HTR-8/SVneo (cell line): Measurements from ENCODE around the gene TMX2.

Source experiments
- DNase-seq: peaks from one replicate; pipeline ENCODE4 v3.0.0; 2011; ENCODE audit warnings: low spot score, mixed read lengths; ENCODE audit not compliant: insufficient read length
- FAIRE-seq: peaks from 2 replicates; lab custom pipeline; 2011; peaks lifted over from hg19 to GRCh38; lab: Jason Lieb, UNC

The TMX2 gene

DNA sequence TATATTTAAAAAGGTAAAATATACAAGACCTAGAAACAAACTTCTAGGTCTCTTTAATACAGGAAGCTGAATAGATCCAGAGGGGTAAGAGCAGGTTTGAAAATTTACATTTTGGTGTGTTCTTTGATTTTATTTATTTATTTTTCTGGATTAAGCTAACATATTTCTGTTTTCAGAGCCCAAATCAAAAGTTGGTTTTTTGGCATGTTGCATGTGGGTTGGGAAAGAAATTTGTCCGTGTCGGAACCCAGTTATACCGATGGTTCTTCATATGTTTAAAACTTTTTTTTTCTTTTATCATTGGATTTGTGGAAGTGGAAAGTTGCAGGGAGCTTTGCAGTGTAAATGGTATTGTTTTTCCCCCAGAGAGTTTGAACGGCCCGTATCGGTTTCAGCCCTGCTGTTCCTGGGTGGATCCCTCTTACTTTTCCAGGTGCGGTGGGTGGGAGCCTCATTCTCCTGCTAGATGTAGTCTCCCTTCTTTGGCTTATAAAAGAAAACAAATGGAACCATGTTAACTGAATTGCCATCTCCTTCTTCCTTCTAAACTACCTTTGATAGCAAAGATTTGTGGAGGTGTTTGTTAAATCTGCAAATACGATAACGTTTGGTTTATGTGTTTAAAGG, 50.0 kb downstream of the TMX2 start:
- FAIRE-seq (no peak), DNase-seq (no peak)

DNA sequence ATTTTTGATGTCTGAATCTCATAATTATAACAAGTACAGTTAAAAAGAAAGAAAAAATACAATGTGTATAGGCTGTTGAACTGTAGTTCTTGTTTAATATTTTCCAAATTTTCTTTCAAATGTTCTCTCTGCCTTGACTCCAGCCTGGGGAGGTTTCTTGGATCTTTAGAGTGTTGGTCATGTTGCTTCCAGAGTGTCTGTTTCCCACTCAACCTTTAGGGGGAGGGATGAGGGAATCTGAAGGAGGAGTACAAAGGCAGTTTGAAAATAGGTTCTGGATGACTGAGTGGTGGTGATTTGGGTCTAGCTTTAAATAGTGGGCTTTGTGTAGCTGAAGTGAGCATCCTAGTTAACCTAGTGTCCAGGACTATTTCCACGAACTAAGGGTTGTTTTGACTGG, 51.2 kb downstream of the TMX2 start:
- DNase-seq = no peak
- FAIRE-seq = no peak

DNA sequence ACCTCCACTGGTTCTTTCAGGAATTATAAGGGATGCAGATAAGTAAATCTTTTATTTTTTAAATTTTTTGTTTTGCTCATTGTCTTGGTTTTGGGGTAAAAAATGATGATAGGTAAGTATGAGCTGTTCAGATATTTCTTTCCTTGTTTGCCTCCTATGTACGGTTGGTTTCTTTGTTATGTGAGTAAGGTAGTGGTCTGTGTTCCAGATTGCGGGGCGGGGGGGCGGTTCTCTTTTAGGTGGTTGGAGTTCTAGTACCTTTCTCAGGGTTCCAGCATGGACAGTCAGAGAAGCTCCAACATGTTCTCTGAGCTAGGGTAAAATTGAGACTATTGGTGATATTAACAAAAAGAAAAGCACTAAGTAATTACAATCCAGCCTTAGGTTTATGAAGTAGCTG, 51.6 kb downstream of the TMX2 start:
- DNase-seq (no peak), FAIRE-seq (no peak)

DNA sequence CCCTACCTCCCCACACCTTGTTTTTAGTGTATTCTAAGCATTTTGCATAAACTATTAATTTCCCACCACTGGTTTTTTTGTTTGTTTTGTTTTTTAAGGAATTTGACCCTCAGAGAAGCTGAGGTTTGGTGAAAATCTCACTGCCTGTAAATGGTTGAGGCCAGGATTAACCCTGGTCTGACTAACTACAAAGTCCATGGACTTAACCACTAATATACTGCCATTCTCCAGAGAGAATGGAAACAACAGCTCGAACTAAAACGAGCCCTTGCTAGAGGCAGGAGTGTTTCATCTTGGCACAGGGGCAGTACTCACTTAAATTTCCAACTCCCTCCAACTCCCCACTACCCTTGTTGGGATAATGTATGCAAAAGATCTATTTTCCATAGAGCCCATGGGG, 52.2 kb downstream of the TMX2 start:
- FAIRE-seq (no peak), DNase-seq (no peak)

DNA sequence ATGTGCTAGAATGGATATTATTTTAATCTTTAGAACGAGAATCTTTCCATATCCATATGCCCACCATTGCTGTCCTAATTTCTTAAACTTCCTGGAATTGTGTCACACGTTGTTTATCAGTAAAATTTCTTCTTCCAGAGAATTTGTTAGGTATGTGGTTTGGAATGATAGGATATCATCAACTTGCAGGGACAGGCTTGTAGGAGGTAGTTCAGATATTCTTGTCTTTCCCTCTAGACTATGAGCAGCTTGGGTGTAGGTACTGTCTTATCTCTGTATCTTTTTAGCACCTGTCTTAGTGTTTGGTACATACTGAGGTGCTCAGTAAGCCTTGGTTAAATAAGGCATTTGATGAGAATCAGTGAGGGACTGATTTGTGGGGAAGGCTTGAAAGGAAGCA, 52.6 kb downstream of the TMX2 start:
- no peak for FAIRE-seq
- no peak for DNase-seq

DNA sequence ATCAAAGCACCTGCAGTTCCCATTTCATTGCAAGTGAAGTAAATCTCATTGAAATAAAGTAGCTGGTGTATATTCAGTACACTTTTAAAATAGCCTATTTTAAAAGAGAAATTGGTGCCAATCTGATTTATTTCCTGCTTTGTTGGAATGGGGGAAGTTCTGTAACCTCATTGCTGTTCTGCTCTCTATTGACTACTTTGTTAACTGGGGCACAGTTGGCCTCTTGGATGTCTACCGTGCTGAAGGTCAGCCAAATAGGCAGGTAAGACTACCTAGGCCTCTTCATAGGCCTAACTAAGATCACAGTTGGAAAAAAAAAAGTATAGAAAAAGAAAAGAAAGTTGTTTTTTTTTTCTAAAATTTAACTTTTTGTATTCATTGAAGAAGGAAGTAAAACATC, 58.4 kb downstream of the TMX2 start:
- no peak for DNase-seq
- no peak for FAIRE-seq

DNA sequence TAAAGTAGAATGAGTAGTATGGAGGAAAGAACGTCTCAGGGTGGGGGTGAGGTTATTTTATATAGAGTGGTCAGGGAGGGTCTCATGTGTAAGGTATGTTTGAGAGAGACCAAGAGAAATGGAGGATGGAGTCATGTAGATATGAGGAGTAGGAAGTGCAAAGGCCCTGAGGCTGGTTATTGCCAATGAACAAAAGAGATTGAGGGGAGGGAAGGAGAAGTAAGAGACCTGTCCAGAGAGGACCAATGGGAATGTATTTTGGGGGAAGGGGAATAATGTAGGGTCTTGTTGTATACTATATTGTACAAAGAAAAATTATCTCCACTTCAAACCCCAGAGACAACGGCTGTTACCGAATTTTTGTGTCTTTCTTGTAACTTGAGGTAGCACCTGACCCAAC, 59.0 kb downstream of the TMX2 start:
- DNase-seq = no peak
- no peak for FAIRE-seq

DNA sequence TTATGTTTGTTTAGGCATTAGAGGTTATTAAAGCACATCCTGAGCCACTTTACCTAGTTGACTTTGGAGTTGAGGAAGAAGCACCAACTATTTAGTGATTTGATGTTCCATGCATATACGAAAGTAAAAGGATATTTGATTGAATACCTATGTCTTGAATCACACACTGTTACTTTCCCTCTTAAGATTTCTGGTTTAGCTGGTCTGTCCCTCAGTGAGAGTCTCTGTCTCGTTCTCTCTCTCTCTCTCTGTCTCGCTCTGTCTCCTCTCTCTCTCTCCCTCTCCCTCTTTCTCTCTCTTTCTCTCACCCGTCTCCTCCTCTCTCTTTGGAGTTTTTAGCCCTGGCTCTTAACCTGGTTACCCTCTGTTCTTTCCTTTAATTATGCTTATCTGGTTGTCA, 60.2 kb downstream of the TMX2 start:
- DNase-seq (no peak), FAIRE-seq (no peak)

DNA sequence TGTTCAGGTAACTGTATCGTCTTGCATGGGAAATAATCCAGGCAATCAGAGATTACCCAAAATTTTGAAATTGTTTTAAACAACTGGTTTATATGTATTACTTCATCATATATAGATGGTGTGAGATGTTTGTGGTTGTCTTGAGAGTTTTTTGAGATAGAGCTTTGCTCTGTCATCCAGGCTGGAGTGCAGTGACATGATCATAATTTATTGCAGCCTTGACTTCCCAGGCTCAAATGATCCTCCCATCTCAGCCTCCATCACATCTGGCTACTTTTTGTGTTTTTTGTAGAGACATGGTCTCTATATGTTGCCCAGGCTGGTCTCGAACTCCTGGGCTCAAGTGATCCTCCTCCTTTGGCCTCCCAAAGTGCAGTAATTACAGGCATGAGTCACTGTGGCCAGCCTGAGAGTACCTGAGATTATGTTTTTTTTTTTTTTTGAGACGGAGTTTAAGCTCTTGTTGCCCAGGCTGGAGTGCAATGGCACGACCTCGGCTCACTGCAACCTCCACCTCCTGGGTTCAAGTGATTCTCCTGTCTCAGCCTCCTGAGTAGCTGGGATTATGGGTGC, 60.7 kb downstream of the TMX2 start:
- FAIRE-seq = no peak
- no peak for DNase-seq

DNA sequence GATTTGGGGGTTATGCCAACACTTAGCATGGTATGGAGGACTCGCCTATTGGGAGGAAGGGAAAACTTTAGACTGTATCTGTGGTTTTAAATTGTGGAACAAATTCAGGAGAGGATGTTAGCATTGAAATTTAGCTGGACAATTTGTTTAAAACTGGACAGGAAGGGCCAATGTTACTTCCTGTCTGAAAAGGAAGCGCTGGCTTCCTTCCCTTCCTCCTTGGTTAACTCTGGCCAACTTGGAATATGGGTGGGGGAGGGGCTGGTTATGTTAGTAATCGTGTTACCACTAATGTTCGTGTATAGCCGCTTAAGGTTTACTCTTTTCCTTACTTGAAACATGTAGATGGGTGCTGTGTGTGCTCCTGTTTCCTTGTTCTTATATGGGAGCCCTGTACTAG, 63.1 kb downstream of the TMX2 start:
- FAIRE-seq (no peak), DNase-seq (no peak)

DNA sequence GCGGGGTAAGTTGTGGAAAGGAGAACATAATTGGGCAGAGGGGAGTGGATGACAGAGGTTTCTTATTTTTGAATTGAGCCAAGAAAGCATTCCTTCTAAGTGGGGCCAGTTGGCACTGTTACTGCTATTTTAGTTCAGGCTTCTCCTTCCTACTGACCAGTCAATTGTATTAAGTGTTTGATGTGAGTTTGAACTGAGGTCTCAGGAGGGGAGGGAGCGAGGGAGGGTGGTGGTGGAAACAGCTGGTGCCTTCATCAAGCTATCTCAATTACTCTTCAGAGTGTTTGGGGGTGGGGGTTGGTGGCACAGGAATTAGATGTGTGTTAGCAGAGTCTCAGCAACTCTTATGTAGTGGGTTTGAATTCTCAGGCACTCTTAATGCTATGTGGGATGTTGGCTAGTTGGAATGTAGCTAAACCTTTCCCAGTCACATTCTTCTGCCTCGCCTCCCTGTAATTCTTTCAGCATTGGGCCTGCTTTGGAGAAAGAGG, 63.7 kb downstream of the TMX2 start:
- no peak for DNase-seq
- FAIRE-seq = no peak

DNA sequence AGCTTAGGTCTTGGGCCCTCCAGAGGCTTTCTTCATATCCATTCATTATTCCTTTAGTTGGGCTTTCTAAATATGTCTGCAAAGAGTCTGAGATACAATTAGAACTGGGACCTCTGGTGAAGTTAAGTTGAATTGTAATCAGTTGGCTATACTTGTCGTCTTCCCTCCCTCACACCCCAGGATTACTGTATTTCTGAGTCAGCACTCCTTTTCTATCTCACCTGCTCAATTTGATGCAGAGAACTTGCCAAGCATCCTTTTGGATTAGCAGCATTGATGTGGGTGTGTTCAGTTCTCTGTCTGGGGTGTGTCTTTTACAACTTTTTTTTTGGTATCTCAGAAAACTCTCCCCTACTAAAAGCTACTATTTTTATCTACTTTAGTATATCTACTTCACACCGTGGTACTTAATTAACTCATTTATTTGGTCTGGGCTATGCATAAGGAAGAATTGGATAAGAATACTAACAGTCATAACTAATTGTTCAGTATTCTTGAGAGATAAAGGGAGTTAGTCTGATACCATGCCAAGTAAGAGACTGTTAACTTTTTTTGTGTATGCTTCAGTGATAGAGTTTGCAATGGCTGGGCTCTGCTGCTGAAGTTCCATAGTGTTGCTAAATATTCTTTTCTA, 64.3 kb downstream of the TMX2 start:
- DNase-seq (no peak), FAIRE-seq (no peak)

DNA sequence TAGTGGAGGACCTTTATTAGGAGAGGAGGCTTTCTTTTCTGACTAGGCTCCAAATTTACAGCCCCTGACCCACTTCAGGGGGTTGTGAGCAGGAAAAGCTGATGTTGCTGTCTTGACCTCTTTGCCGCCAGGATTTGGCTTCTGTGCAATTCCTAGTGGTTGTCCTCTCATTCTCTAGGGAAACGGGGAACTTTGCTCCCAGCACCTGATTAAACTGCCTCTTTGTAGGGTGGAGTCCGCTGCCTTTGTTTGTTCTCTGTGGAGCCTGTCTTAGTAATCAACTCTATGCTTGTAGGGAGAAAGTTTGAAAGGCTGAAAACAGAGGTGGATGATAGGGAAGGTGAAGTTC, 65.5 kb downstream of the TMX2 start:
- no peak for DNase-seq
- no peak for FAIRE-seq

DNA sequence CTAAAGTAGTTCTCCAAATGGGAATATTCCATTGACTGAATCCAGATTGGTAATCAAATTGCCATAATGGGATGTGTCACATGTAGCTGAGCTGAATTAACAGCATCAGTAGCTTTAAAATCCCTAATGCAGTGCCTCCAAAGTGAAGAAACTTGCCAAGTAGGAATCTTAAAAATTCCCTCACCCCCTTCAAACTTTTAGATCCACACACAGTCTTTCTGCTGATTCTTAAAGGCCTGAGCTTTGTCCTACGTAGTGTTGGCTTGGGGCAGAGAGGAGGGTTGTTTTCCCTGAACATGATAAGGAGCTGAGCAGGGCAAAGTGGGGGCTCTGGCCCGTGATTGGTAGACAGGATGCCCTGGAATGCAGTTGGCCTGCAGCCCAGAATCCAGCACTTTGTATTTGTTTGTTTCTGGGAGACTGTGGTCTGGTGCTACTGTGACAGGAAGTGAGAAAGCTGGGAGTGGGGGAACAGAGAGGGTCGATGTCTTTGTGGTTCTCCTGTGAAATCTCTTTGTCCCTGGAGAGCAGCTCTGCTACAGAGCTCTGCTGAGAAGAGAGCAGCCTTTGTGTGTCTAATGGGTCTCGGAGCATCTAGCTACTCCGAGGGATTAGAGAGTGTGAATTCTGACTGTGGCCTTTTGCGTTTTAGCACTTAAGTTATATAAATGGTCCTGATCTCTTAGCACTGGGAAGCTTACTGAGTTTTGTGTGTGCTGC, 66.1 kb downstream of the TMX2 start:
- DNase-seq (peak; percentile 90), FAIRE-seq (no peak)

DNA sequence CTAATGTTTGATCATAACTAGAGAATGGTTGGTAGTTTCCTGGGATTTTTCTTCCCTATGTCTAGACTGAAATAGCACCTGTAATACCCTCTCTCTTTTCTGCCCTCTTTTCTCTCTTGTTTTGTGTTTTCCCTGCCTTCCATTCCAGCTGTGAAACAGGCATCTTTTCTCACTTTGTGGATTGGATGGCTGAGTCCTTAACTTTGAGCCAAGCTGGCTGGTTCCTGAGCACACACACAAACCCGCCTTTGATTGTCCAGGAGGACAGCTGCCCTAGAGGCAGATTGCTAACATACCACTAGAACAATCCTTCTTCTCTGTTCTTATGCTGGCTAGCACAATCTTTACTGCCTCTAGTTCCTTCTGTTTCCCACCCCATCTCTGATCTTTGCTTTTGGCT, 66.9 kb downstream of the TMX2 start:
- FAIRE-seq (no peak), DNase-seq (no peak)

DNA sequence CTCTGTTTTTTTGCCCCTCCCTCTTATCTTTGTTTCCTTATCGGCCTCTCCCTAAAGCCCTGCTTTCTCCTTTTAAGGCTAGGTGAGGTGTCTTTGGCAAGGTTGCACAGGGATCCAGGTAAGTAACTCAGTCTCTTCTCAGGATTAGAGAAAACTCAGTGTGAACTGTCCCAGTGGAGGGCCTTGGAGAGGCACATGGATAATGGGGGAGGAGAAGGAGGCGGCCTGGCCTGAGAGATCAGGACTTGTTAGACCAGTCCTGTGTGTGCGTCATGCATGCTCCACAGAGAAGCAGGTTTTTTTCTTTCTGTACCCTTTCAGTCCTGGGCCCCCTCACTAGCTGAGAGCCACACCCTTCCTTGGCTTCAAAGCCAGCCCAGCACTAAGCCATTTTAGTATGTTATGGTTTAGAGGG, 69.1 kb downstream of the TMX2 start:
- no peak for DNase-seq
- no peak for FAIRE-seq

DNA sequence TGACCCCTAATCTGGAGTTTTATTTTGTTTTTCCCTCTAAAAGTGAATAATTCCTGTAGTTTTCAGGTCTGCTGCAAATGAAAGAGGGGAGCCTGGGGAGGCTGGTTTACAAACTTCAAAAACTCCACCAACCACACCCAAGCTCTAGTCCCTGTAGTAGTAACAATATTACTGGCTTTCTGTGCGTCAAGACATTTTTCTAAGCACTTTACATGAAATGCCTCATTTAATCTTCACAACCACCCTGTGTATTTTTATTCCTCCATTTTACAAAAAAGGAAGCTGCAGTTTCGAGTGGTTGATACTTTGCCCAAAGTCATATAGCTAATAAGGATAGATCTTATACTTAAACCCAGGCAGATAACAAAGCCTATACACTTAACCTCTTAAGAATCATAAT, 72.7 kb downstream of the TMX2 start:
- FAIRE-seq (no peak), DNase-seq (no peak)

DNA sequence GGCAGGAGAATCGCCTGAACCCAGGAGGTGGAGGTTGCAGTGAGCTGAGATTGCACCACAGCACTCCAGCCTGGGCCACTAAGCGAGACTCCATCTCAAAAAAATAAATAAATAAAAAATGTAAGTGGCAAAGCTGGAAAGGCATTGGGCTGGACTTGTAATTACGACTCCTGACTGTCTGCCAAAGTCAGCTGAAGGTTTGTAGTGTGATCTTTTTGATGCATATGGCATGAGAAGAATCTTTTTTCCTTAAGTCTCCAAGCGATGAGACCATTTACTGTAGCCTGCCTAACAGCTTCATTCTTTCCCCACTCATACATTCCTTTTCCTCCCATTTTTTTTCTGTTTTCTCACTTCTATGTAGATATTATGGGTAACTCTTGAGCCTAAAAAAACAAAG, 74.0 kb downstream of the TMX2 start:
- DNase-seq (no peak), FAIRE-seq (no peak)

DNA sequence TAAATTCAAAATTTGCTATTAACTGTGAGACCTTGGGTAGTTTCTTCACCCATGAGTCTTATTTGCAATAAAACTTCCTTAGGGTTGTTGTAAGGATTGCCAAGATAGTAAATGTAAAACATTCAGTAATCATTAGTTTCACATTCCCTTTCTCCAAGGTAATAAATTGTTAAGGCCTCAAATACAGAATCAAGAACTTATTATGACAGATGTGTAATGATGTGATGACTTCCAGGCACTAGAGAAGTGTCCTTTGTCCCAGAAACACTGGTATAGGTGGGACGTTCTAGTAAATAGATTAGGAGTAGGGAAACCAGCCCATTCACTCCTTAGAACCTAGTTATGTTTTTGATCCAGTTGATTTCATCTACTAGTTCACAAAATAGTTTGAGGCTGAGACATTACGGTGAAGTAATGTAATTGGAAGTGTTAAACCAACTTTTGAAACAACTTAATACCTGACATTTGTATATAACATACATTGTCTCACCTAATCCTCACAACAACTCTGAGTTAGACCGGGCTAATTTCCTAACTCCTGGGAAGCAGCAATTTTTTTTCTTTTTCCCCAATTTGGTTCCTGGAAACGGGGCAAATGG, 74.7 kb downstream of the TMX2 start:
- no peak for FAIRE-seq
- no peak for DNase-seq

DNA sequence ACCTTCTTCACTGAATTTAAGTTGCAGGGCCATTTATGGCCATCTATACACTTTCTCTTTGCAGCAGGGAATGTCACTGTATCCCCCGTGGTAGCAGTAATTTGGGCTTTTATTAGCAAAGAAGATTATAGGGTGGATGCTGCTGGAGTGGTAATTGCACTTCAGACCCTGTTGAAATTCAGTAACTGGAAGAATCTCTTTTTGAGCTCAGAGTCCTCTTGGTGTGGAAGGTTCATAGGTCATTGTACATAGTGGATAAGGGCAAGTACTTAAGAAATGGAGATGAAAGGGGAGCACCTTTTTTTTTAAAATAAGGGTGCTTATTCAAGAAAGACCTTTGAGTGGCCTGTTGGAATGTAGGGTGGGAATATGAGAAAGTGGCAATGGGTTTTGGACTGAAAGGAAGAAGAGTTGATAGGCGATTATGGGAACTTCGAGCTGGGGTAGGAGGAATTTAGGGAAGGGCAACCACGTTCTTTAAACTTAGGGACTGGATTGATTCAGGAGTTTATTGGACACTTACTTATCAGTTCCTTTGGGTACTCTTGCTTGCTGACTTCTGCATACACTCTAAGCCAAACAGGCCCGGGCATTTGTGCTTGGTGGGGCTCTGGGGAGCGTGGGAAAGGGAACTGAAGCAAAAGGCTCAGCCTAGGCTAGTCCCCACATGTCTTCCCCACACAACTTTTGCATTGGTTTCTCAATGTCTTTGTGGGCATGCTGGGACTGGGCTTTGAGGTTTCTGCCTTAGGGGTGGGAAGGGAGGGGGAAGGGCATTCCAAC, 75.7 kb downstream of the TMX2 start:
- no peak for DNase-seq
- FAIRE-seq = no peak
